ENCODE measurements around the gene PDE6B. TPM values are rescaled to one million over a fixed set of nuclear protein-coding genes. Genes with fewer than 3 reads are reported as not detected.
"Not testable (repeated sequence)": the region's sequence is repeated elsewhere in the genome, so short reads cannot be mapped to it uniquely, and the experiment has no call there.

The PDE6B gene
- total and polyA plus RNA-seq, 4 donors = 2.7 to 24.6 (median 12.0) TPM

- H3K27ac ChIP-seq (ENCODE audit: low read depth in 1 of 2, low read length in 1 of 2) = no peak overlapping the region
- WGBS, 2 donors = 74 to 78% methylated on average over 32 of the region's 32 CpGs
- DNase-seq = no peak
Observed at GRCh38 chr4:692771-693554, 67.6 kb downstream of the PDE6B start.

DNA sequence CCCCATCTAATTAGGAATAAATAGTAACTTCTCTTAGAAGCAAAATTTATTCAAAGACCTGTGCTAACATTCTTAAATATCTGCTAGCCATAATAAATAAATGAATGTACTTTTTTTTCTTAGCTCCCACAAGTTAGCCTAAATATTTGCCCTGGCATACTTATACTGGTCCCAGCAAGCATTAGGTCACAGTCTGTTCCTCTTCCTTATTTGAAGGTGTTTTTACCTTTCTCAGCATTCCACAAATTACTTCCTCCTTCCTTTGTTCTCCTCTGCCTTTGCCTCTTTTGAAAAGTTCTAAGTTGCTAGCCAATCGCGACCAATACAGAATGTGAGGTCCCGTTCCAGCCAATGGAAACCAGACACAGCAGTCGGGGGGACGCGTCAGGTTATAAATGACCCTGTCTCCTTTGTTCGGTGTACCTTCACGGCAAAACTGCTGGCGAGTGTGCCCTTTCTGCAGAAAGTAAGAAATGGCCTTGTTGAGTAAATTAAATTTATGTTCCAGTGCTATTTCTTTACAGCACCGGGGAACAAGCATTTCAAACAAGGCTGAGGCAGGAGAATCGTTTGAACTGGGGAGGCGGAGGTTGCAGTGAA, 69.1 kb downstream of the PDE6B start:
- not testable (repeated sequence) for H3K9me3 ChIP-seq (ENCODE audit: control insufficient read depth in 4 of 4, insufficient read depth in 3 of 4, low read length in 3 of 4); DNase-seq; H3K27ac ChIP-seq (ENCODE audit: low read depth in 1 of 2, low read length in 1 of 2); ATAC-seq (ENCODE audit: insufficient read depth, low FRiP score); H3K4me3 ChIP-seq; H3K27me3 ChIP-seq (ENCODE audit: control insufficient read depth in 3 of 3, insufficient read depth in 3 of 3, low read length in 2 of 3); H3K9ac ChIP-seq (ENCODE audit: insufficient read depth in 1 of 2, low read length in 2 of 2); H3K36me3 ChIP-seq (ENCODE audit: control insufficient read depth in 4 of 4, insufficient read depth in 4 of 4, low read length in 4 of 4); H3K4me1 ChIP-seq (ENCODE audit: control insufficient read depth in 5 of 5, insufficient read depth in 5 of 5, low read length in 5 of 5)
- 87% methylated on average over 12 of the region's 12 CpGs for WGBS, 2 donors

More at GRCh38 chr4:692771-693554, 67.6 kb downstream of the PDE6B start:
- H3K9ac ChIP-seq (ENCODE audit: insufficient read depth in 1 of 2, low read length in 2 of 2) = no peak overlapping the region
- H3K9me3 ChIP-seq (ENCODE audit: control insufficient read depth in 4 of 4, insufficient read depth in 3 of 4, low read length in 3 of 4) = no peaks in the 10 kb centered on the region
- no peak for ATAC-seq (ENCODE audit: insufficient read depth, low FRiP score)
- H3K4me1 ChIP-seq (ENCODE audit: control insufficient read depth in 5 of 5, insufficient read depth in 5 of 5, low read length in 5 of 5) = peaks cover 0 to 23% (median 14%) of the 10 kb centered on the region in 5 donors
- no peak overlapping the region for H3K4me3 ChIP-seq
- H3K27me3 ChIP-seq (ENCODE audit: control insufficient read depth in 3 of 3, insufficient read depth in 3 of 3, low read length in 2 of 3) = peaks cover 0 to 2% (median 0%) of the 10 kb centered on the region in 3 donors
- TF ChIP-seq, protein P1, sequence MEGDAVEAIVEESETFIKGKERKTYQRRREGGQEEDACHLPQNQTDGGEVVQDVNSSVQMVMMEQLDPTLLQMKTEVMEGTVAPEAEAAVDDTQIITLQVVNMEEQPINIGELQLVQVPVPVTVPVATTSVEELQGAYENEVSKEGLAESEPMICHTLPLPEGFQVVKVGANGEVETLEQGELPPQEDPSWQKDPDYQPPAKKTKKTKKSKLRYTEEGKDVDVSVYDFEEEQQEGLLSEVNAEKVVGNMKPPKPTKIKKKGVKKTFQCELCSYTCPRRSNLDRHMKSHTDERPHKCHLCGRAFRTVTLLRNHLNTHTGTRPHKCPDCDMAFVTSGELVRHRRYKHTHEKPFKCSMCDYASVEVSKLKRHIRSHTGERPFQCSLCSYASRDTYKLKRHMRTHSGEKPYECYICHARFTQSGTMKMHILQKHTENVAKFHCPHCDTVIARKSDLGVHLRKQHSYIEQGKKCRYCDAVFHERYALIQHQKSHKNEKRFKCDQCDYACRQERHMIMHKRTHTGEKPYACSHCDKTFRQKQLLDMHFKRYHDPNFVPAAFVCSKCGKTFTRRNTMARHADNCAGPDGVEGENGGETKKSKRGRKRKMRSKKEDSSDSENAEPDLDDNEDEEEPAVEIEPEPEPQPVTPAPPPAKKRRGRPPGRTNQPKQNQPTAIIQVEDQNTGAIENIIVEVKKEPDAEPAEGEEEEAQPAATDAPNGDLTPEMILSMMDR (IDR thresholded peaks at IDR 0.05; ENCODE audit: control extremely low read depth, extremely low read depth) = no peak
- H3K36me3 ChIP-seq (ENCODE audit: control insufficient read depth in 4 of 4, insufficient read depth in 4 of 4, low read length in 4 of 4) = no peaks in the 10 kb centered on the region

DNA sequence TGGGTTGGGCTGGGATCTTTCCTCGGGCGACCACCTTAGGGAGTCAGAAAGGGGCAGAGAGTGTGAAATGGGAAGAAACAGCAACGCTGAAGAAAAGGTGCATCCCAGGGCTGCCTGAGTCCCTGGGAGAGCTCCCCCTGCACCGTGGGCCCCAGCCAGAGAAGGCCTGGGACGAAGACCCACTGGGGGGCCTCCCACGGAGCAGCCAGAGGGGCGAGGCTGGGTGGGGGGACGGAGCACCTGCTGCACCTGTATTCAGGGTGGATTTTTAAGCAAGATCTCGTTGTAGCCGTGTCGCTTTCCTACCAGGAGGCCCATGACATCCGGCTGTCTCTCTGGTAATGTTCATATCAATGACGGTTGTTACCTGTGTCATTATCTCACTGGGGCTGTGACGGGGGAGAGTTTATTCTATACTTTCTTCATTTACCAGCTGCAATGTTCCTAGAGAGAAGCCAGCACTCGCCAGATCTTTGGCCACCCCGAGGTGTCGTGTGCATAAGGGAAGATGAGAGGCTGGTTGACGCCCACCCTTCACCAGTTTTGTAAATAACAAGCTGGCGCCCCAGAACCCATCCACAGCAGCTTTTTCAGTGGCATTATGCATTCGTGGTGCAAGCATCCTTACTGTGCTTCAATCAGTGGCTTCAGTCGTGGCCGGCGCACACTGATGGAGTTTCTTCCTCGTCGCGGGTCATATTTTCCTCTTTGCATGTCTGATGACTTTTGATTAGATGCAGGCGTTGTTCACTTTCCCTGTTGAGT, 74.6 kb downstream of the PDE6B start:
- no peaks in the 10 kb centered on the region for H3K36me3 ChIP-seq (ENCODE audit: control insufficient read depth in 4 of 4, insufficient read depth in 4 of 4, low read length in 4 of 4)
- 85 to 89% methylated on average over 27 of the region's 27 CpGs for WGBS, 2 donors
- DNase-seq (no peak), ATAC-seq (ENCODE audit: insufficient read depth, low FRiP score) (no peak)
- H3K27me3 ChIP-seq (ENCODE audit: control insufficient read depth in 3 of 3, insufficient read depth in 3 of 3, low read length in 2 of 3) = peaks cover 0 to under 1% (median 0%) of the 10 kb centered on the region in 3 donors
- TF ChIP-seq, protein P1 (IDR thresholded peaks at IDR 0.05; ENCODE audit: control extremely low read depth, extremely low read depth) = no peak
- no peak overlapping the region for H3K9ac ChIP-seq (ENCODE audit: insufficient read depth in 1 of 2, low read length in 2 of 2)
- H3K4me3 ChIP-seq = no peak overlapping the region
- H3K27ac ChIP-seq (ENCODE audit: low read depth in 1 of 2, low read length in 1 of 2) = peak overlapping the region in 1 of 2 donors; percentile 15
- peaks cover 0 to 4% (median 0%) of the 10 kb centered on the region in 5 donors for H3K4me1 ChIP-seq (ENCODE audit: control insufficient read depth in 5 of 5, insufficient read depth in 5 of 5, low read length in 5 of 5)
- no peaks in the 10 kb centered on the region for H3K9me3 ChIP-seq (ENCODE audit: control insufficient read depth in 4 of 4, insufficient read depth in 3 of 4, low read length in 3 of 4)
